WI38 (cell line): ENCODE measurements around the gene GLT6D1.

Experiments
- H3K4me3 ChIP-seq: 2 replicates; pipeline ENCODE4 v1.5.1; 2011; ENCODE audit warnings: low read depth, mild to moderate bottlenecking, control low read depth, low read length
- TF ChIP-seq, protein P1 (sequence below): IDR thresholded peaks from 2 replicates; pipeline ENCODE4 v1.5.1; 2012; ENCODE audit warnings: low read depth, mild to moderate bottlenecking, control low read depth, low read length

GLT6D1 gene

GRCh38 chr9:135588371-135588770 is 51.0 kb downstream of the GLT6D1 start:
- TF ChIP-seq, protein P1, sequence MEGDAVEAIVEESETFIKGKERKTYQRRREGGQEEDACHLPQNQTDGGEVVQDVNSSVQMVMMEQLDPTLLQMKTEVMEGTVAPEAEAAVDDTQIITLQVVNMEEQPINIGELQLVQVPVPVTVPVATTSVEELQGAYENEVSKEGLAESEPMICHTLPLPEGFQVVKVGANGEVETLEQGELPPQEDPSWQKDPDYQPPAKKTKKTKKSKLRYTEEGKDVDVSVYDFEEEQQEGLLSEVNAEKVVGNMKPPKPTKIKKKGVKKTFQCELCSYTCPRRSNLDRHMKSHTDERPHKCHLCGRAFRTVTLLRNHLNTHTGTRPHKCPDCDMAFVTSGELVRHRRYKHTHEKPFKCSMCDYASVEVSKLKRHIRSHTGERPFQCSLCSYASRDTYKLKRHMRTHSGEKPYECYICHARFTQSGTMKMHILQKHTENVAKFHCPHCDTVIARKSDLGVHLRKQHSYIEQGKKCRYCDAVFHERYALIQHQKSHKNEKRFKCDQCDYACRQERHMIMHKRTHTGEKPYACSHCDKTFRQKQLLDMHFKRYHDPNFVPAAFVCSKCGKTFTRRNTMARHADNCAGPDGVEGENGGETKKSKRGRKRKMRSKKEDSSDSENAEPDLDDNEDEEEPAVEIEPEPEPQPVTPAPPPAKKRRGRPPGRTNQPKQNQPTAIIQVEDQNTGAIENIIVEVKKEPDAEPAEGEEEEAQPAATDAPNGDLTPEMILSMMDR, result no peak
- H3K4me3 ChIP-seq, result no peak overlapping the region

- no peak overlapping the region for H3K4me3 ChIP-seq
- TF ChIP-seq, protein P1, result no peak
Measured at GRCh38 chr9:135587658-135588057, 51.7 kb downstream of the GLT6D1 start.

GRCh38 chr9:135586601-135587109 is 52.7 kb downstream of the GLT6D1 start:
- TF ChIP-seq, protein P1, result no peak
- no peak overlapping the region for H3K4me3 ChIP-seq

DNA sequence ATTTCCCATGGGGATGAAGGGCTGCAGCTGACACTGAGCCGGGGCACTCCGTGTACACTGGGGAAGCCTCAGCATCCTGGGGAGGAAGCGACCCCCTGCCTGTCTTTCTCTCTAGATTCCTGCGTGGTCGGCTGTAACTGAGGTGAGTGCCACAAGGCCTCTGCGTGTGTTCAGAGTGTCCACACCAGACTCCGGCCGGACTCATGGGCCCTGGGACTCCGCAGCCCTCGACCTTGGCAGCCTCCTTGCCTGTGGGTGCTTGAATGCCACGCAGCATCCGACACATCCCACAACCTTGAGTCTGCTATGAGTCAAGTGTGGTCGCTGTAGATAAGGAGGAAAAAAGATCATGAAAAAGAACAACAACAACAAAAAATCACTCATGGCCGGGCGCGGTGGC is 54.4 kb downstream of the GLT6D1 start:
- no peak overlapping the region for H3K4me3 ChIP-seq
- TF ChIP-seq, protein P1, result no peak

DNA sequence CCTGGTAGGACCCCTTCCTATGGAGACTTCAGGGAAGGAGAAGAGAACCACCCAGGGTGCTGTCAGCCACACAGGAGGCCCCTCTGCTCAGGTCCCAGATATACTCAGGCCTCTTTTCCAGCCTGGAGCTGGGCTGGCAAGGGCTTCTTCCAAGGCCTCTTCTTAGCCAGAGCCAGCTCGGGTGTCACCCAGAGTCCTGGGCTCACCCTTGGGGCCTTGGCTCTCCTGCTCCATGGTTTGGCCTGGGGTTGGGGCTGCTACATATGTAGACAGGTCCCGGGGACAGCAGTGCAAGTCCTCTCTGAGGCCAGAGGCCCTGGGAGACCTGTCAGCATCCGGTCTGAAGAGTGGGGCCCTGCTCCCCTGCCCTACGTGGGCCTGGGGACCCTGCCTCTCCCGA is 55.0 kb downstream of the GLT6D1 start:
- TF ChIP-seq, protein P1, result no peak
- H3K4me3 ChIP-seq, result no peak overlapping the region

- TF ChIP-seq, protein P1, result no peak
- no peak overlapping the region for H3K4me3 ChIP-seq
Measured at GRCh38 chr9:135583688-135584011, 55.7 kb downstream of the GLT6D1 start.

- TF ChIP-seq, protein P1, result no peak
- H3K4me3 ChIP-seq, result no peak overlapping the region
Measured at GRCh38 chr9:135582966-135583687, 56.2 kb downstream of the GLT6D1 start.
